ENCODE results near the gene SHB. TPM values are rescaled to one million over a fixed set of nuclear protein-coding genes. Genes with fewer than 3 reads are reported as not detected.

The SHB gene
- total RNA-seq, 1 donor from 2014 or later, result 3.1 TPM

DNA sequence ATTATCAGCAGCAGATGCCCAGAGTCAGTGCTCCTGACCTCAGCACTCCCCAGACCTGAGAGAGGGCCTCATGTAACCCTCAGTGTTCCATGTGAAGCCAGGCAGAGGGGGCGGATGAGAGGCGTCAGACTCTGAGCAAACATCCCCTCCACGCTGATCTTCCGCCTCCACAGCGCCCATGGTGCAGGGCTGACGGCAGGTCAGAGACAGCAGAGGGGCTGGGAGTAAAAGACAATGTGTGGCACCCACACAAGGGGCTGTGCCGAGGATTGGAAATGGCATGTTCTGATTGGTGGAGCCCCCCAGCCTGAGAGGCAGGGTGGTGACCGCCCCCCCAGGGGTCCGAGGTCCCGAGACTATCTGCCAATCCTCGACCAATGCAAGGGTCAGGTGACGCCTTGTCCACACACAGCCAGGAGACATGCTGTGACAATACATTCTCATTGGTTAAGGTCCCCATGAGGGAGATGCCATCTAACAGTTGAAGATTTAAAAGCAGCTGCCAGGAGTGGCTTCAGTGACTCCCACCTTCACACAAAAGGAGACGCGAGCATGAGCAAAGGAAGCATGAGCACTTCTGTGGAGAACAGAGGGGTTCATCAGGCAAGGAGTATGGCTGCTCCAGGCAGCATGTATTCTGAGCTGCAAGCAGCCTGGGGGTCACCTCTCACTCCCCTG is 145.8 kb downstream of the SHB start:
- Histone ChIP-seq H3K36me3 (ENCODE audit: control insufficient read depth in 3 of 3, insufficient read depth in 3 of 3, low read length in 3 of 3) (peaks cover 0 to 2% (median 0%) of the 10 kb centered on the region in 3 donors), H3K27me3 (ENCODE audit: control insufficient read depth in 3 of 3, insufficient read depth in 3 of 3, low read length in 3 of 3) (no peaks in the 10 kb centered on the region), H3K4me3 (ENCODE audit: low read length in 3 of 3) (no peak overlapping the region), H3K4me1 (ENCODE audit: control insufficient read depth in 3 of 3, insufficient read depth in 3 of 3, low read length in 3 of 3) (peaks cover 4 to 8% (median 7%) of the 10 kb centered on the region in 3 donors), H3K9me3 (ENCODE audit: control insufficient read depth in 3 of 3, low read length in 3 of 3) (no peaks in the 10 kb centered on the region), H3K27ac (ENCODE audit: low read depth, low read length) (no peak overlapping the region), H3K9ac (ENCODE audit: low read depth in 1 of 3, low read length in 3 of 3) (no peak overlapping the region)

DNA sequence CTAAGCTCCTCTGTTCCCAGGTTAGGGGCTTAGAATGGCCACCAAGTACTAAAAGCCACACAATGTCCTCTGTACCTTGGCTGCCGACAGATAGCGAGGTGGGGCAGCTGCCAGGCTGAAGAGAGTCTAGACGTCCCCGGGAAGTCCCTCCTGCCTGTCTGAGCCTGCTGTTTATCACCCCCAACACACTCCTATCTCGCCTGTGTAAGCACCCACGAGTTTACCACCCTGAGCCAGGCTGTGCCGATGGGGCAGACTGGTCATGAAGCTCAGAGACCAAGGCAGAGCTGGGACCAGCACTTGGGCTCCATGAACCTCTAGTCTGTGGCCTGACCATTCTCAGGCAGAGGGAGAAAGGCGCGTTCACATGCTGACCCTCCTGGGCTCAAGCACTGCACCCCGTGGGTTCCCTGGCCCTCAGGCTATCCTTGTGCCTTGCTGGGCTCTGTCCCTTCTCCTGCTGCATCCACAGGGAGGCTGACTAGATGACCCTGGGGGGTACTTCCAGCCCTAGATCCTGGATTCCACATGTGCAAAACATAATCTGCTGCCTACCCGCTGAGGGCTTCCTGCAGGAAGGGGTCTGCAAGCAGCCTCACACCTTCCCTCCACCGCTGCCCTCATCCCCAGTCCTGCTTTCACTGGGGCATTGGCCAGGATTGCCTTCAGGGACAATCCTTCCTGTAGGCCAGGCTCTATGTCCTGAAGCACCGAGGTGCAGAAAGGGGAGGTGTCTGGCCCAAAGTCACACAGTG is 146.5 kb downstream of the SHB start:
- Histone ChIP-seq H3K9ac (ENCODE audit: low read depth in 1 of 3, low read length in 3 of 3) (no peak overlapping the region), H3K9me3 (ENCODE audit: control insufficient read depth in 3 of 3, low read length in 3 of 3) (no peaks in the 10 kb centered on the region), H3K4me3 (ENCODE audit: low read length in 3 of 3) (no peak overlapping the region), H3K36me3 (ENCODE audit: control insufficient read depth in 3 of 3, insufficient read depth in 3 of 3, low read length in 3 of 3) (peaks cover 0 to 3% (median 2%) of the 10 kb centered on the region in 3 donors), H3K27ac (ENCODE audit: low read depth, low read length) (no peak overlapping the region), H3K27me3 (ENCODE audit: control insufficient read depth in 3 of 3, insufficient read depth in 3 of 3, low read length in 3 of 3) (no peaks in the 10 kb centered on the region), H3K4me1 (ENCODE audit: control insufficient read depth in 3 of 3, insufficient read depth in 3 of 3, low read length in 3 of 3) (peaks cover 2 to 8% (median 3%) of the 10 kb centered on the region in 3 donors)

DNA sequence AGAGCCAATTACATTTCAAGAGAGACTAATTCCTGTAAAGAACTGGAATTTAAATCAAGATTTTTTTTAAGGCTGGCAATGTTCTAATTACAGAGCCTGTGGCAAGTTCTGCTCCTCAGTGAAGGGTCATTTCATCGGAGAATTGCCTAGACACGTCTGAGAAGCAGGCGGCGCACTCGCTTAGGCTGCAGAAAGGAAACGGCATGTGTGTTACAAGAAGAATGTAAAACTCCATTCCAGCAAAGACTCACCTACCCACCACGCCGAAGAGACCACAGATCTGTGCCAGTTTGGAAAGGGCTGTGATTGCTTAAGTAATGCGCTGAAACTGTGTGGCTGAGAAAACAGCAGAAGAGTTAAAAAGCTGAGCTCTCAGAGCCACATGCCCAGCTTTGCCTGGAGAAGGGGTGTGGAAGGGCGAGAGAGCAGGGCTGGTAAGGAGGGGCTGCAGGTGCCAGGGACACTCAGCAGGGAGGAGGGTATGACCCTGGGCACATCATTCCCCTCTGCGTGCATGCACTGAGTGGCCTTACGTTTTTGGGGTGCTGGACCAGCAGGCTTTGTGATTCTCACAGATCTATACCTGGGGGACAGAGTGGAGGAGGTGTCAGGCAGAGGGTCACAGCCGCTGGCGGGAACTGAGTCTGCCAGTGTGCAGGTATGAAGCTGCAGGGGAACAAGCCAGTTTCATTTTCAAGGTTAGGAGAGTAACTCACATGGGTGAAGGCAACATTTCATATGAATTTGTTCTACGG is 147.3 kb downstream of the SHB start:
- Histone ChIP-seq H3K9me3 (ENCODE audit: control insufficient read depth in 3 of 3, low read length in 3 of 3) (no peaks in the 10 kb centered on the region), H3K36me3 (ENCODE audit: control insufficient read depth in 3 of 3, insufficient read depth in 3 of 3, low read length in 3 of 3) (peaks cover 0 to 3% (median 2%) of the 10 kb centered on the region in 3 donors), H3K4me3 (ENCODE audit: low read length in 3 of 3) (no peak overlapping the region), H3K27ac (ENCODE audit: low read depth, low read length) (no peak overlapping the region), H3K4me1 (ENCODE audit: control insufficient read depth in 3 of 3, insufficient read depth in 3 of 3, low read length in 3 of 3) (peaks cover 0 to 11% (median 7%) of the 10 kb centered on the region in 3 donors), H3K9ac (ENCODE audit: low read depth in 1 of 3, low read length in 3 of 3) (no peak overlapping the region), H3K27me3 (ENCODE audit: control insufficient read depth in 3 of 3, insufficient read depth in 3 of 3, low read length in 3 of 3) (no peaks in the 10 kb centered on the region)

DNA sequence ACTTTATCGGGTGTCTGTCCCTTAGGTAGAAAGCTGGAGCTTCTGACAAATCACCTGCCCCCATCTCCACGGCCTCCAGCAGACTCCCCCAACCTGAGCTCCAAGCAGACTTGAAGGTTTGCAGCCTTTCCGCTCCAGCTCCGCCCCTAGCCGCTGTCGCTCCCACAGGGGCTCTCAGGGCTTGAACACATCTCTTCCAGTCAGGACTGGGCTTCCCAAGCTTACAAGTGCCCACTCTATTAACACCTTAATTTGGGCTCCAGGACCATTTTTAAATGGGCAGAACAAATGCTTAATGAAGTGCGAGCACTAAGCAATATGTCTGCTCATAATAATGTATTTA is 147.9 kb downstream of the SHB start:
- Histone ChIP-seq H3K27me3 (ENCODE audit: control insufficient read depth in 3 of 3, insufficient read depth in 3 of 3, low read length in 3 of 3) (no peaks in the 10 kb centered on the region), H3K4me1 (ENCODE audit: control insufficient read depth in 3 of 3, insufficient read depth in 3 of 3, low read length in 3 of 3) (peaks cover 0 to 11% (median 7%) of the 10 kb centered on the region in 3 donors), H3K36me3 (ENCODE audit: control insufficient read depth in 3 of 3, insufficient read depth in 3 of 3, low read length in 3 of 3) (peaks cover 0 to 3% (median 2%) of the 10 kb centered on the region in 3 donors), H3K4me3 (ENCODE audit: low read length in 3 of 3) (no peak overlapping the region), H3K9me3 (ENCODE audit: control insufficient read depth in 3 of 3, low read length in 3 of 3) (no peaks in the 10 kb centered on the region), H3K9ac (ENCODE audit: low read depth in 1 of 3, low read length in 3 of 3) (no peak overlapping the region), H3K27ac (ENCODE audit: low read depth, low read length) (no peak overlapping the region)

DNA sequence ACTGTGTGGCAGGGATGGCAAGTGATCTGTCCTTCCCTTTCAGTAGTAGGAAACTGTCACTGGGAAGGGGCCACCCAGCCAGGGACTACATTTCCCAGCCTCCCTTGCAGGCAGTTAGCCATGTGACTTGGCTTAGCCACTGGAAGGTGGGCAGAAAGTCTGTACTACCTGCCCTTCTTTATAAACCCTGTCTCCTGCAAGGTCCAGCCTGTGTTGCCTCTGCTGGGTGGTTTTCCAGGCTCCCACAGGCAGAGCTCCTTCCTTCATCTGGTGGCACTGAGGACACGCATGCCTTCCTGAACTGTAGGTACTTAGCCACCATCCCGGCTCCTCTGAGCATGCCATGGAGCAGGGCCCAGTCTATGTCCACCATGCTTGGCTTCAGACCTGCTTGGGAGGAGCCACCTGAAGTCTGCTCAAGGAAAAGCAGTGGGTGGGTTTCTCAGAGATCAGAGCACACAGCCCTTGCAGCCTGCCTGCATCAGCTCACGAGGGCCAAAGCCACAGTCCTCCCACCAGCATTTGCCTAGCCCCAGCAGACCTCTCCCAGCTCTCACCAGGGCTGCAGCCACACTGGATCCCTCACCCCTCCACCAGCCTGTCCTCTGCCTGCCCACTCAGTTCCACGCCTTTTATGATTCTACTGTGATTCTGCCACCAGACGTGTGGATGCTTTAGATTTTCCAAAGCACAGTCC is 148.4 kb downstream of the SHB start:
- no peaks in the 10 kb centered on the region for H3K27me3 ChIP-seq (ENCODE audit: control insufficient read depth in 3 of 3, insufficient read depth in 3 of 3, low read length in 3 of 3)
- peaks cover 0 to 3% (median 2%) of the 10 kb centered on the region in 3 donors for H3K36me3 ChIP-seq (ENCODE audit: control insufficient read depth in 3 of 3, insufficient read depth in 3 of 3, low read length in 3 of 3)
- H3K4me1 ChIP-seq (ENCODE audit: control insufficient read depth in 3 of 3, insufficient read depth in 3 of 3, low read length in 3 of 3), result peaks cover 0 to 11% (median 7%) of the 10 kb centered on the region in 3 donors
- no peak overlapping the region for H3K27ac ChIP-seq (ENCODE audit: low read depth, low read length)
- no peak overlapping the region for H3K9ac ChIP-seq (ENCODE audit: low read depth in 1 of 3, low read length in 3 of 3)
- no peak overlapping the region for H3K4me3 ChIP-seq (ENCODE audit: low read length in 3 of 3)
- no peaks in the 10 kb centered on the region for H3K9me3 ChIP-seq (ENCODE audit: control insufficient read depth in 3 of 3, low read length in 3 of 3)

DNA sequence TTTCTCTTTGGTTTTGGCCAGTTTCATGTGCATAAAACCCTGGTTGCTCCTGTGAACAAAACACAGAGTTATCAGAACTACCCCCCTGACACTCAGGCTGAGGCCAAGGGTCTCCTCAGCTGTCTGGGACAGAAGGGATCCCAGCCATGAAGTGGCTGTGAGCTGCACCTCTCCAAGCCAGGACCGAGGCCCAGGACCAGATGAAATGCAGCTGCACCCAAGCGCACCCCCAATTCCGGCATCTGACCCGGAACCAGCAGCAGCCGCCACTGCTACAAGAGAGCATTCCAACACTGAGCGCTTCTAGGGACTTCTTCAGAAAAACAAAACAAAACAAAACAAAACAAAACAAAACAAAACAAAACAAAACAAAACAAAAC is 149.1 kb downstream of the SHB start:
- Histone ChIP-seq H3K9ac (ENCODE audit: low read depth in 1 of 3, low read length in 3 of 3) (no peak overlapping the region), H3K4me1 (ENCODE audit: control insufficient read depth in 3 of 3, insufficient read depth in 3 of 3, low read length in 3 of 3) (peaks cover 0 to 11% (median 7%) of the 10 kb centered on the region in 3 donors), H3K27me3 (ENCODE audit: control insufficient read depth in 3 of 3, insufficient read depth in 3 of 3, low read length in 3 of 3) (no peaks in the 10 kb centered on the region), H3K4me3 (ENCODE audit: low read length in 3 of 3) (no peak overlapping the region), H3K9me3 (ENCODE audit: control insufficient read depth in 3 of 3, low read length in 3 of 3) (no peaks in the 10 kb centered on the region), H3K27ac (ENCODE audit: low read depth, low read length) (no peak overlapping the region), H3K36me3 (ENCODE audit: control insufficient read depth in 3 of 3, insufficient read depth in 3 of 3, low read length in 3 of 3) (peaks cover 0 to 3% (median 2%) of the 10 kb centered on the region in 3 donors)

DNA sequence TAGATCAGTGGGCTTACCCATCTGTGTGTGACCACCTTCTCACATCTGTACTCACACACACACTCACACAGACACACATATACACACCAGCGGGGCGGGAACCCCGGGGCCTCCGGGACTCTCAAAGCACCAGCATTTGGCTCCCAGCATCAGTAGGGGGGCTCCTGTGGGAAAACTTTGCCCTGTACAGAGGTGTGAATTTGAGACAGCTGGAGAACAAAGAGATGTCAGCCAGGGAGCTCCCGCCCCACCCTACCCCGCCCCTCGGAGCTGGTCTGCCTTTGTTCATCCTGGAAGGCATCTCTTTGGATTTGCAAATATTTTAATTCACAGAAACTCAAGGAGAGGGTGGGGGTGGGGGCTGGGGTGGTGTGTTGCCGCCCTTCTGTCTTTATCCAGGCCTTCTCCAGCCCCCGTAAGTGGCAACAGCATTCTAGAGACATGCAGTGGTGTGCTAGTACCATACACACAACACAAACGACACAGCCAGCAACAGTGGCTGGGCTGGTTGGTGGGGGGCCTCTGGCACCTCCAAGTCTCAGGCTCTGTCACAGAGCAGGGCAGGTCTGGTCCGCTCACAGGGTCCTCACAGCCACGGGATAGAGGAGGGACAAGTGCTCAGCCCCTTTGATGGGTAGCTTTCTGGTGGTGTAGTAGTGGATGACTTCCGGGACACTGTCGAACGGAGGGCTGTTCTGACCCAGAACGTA is 149.6 kb downstream of the SHB start:
- no peaks in the 10 kb centered on the region for H3K27me3 ChIP-seq (ENCODE audit: control insufficient read depth in 3 of 3, insufficient read depth in 3 of 3, low read length in 3 of 3)
- H3K4me1 ChIP-seq (ENCODE audit: control insufficient read depth in 3 of 3, insufficient read depth in 3 of 3, low read length in 3 of 3), result peaks cover 0 to 11% (median 7%) of the 10 kb centered on the region in 3 donors

DNA sequence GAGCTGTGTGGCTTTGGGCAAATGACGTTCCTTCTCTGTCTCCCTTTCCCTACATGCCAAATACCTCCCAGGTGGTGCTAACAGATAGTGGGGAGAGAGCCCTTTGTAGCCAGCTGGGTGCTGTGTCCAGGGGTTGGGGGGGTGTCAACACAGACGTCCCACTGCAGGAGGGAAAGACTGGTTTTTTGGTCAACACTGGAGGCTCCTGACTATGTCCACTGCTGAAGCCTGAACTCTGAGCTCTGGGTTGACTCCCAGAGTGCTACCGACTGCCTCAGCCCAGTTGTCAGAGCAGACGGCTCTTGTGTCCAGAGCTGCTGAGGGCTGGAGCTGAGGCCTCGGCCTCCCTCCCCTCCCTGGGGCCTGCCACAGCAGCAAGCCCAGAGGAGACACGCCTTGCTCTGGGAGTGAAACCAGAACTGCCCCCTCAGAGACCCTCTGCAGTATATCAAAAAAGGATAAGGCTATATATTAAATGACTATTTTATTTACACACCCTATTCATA is 150.3 kb downstream of the SHB start:
- Histone ChIP-seq H3K27me3 (ENCODE audit: control insufficient read depth in 3 of 3, insufficient read depth in 3 of 3, low read length in 3 of 3) (no peaks in the 10 kb centered on the region), H3K36me3 (ENCODE audit: control insufficient read depth in 3 of 3, insufficient read depth in 3 of 3, low read length in 3 of 3) (peaks cover 0 to 3% (median 2%) of the 10 kb centered on the region in 3 donors), H3K27ac (ENCODE audit: low read depth, low read length) (no peak overlapping the region), H3K9ac (ENCODE audit: low read depth in 1 of 3, low read length in 3 of 3) (no peak overlapping the region), H3K4me3 (ENCODE audit: low read length in 3 of 3) (no peak overlapping the region), H3K9me3 (ENCODE audit: control insufficient read depth in 3 of 3, low read length in 3 of 3) (no peaks in the 10 kb centered on the region), H3K4me1 (ENCODE audit: control insufficient read depth in 3 of 3, insufficient read depth in 3 of 3, low read length in 3 of 3) (peaks cover 3 to 11% (median 11%) of the 10 kb centered on the region in 3 donors)

More for the DNA sequence above, 149.6 kb downstream of the SHB start:
- Histone ChIP-seq H3K9me3 (ENCODE audit: control insufficient read depth in 3 of 3, low read length in 3 of 3) (no peaks in the 10 kb centered on the region), H3K36me3 (ENCODE audit: control insufficient read depth in 3 of 3, insufficient read depth in 3 of 3, low read length in 3 of 3) (peaks cover 0 to 3% (median 2%) of the 10 kb centered on the region in 3 donors), H3K4me3 (ENCODE audit: low read length in 3 of 3) (no peak overlapping the region), H3K27ac (ENCODE audit: low read depth, low read length) (no peak overlapping the region), H3K9ac (ENCODE audit: low read depth in 1 of 3, low read length in 3 of 3) (no peak overlapping the region)
